Measurements from ENCODE around the gene LCOR. TPM values are rescaled to one million over a fixed set of nuclear protein-coding genes. Genes with fewer than 3 reads are reported as not detected.

The LCOR gene
- total and polyA plus RNA-seq, 9 of the 15 experiments (the other 6 are each of a cell fraction or from before 2014, with no cell fraction given): 3.6 to 25.2 (median 14.4) TPM

DNA sequence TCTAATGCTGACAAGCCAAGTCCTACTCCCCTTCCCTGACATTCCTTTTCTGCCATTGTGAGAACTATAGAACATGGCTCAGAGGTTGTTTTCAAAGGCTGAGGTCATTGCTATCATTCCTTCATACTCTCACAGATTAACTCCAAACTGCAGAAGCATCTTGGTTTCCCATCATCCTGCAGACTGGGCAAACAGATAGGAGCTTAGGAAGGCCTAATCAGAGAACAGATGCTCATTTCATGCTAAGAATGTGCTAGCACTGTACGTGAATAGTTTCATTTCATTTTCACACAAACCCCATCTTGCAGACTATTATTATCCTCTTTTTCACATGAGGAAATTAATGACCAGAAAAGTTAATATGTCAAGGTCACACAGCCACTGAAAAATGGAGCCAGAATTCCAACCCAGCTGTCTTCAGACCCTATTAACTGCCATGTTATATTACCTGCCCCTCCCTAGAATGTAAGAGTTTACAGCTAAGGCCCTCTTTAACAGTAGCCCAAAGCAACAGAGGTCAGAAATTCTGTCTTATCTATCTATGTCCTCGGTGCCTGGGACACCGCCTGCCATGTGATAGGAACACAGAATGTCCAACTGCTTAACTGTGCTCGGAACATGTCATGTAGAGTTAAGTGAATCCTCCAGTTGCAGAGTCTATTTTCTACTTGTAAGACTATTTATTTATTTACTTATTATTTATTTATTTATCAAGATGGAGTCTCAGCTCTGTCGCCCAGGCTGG is 2.9 kb upstream of the LCOR start (continued):
- TF ChIP-seq, protein P1, sequence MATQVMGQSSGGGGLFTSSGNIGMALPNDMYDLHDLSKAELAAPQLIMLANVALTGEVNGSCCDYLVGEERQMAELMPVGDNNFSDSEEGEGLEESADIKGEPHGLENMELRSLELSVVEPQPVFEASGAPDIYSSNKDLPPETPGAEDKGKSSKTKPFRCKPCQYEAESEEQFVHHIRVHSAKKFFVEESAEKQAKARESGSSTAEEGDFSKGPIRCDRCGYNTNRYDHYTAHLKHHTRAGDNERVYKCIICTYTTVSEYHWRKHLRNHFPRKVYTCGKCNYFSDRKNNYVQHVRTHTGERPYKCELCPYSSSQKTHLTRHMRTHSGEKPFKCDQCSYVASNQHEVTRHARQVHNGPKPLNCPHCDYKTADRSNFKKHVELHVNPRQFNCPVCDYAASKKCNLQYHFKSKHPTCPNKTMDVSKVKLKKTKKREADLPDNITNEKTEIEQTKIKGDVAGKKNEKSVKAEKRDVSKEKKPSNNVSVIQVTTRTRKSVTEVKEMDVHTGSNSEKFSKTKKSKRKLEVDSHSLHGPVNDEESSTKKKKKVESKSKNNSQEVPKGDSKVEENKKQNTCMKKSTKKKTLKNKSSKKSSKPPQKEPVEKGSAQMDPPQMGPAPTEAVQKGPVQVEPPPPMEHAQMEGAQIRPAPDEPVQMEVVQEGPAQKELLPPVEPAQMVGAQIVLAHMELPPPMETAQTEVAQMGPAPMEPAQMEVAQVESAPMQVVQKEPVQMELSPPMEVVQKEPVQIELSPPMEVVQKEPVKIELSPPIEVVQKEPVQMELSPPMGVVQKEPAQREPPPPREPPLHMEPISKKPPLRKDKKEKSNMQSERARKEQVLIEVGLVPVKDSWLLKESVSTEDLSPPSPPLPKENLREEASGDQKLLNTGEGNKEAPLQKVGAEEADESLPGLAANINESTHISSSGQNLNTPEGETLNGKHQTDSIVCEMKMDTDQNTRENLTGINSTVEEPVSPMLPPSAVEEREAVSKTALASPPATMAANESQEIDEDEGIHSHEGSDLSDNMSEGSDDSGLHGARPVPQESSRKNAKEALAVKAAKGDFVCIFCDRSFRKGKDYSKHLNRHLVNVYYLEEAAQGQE (IDR thresholded peaks at IDR 0.05; ENCODE audit: borderline replicate concordance): peak; percentile 25; the same call in 1 of the 2 replicates
- TF ChIP-seq, protein P1 (CRISPR knock-in tag; IDR thresholded peaks at IDR 0.05; ENCODE audit: low read depth): no peak
- TF ChIP-seq ZNF324 (CRISPR knock-in tag; IDR thresholded peaks at IDR 0.05) (no peak), HSF4 (CRISPR knock-in tag; IDR thresholded peaks at IDR 0.05; ENCODE audit: borderline replicate concordance) (0 out of 2 replicates have a peak, but pooled peaks have one; percentile 12), ZNF778 (CRISPR knock-in tag; IDR thresholded peaks at IDR 0.05) (no peak), ZNF79 (CRISPR knock-in tag; IDR thresholded peaks at IDR 0.05; ENCODE audit: low read depth) (no peak), HMBOX1 (IDR thresholded peaks at IDR 0.05) (no peak), IFI16 (CRISPR knock-in tag; IDR thresholded peaks at IDR 0.05) (no peak), RBM25 (IDR thresholded peaks at IDR 0.05; ENCODE audit: low read depth, low read length, severe bottlenecking) (no peak), TCF3 (CRISPR knock-in tag; IDR thresholded peaks at IDR 0.05) (peak; percentile 78), TRIM28 (IDR thresholded peaks at IDR 0.05) (no peak), NUFIP1 (IDR thresholded peaks at IDR 0.05; ENCODE audit: partially characterized antibody) (no peak), PCBP1 (IDR thresholded peaks at IDR 0.05; ENCODE audit: low read depth, low read length, poor library complexity, severe bottlenecking) (no peak), ZMIZ1 (IDR thresholded peaks at IDR 0.05; ENCODE audit: low read depth in 2 of 2, low read length in 2 of 2) (peak in 1 of 2 experiments; percentile 18; a peak in 1 of 4 replicates), SMARCC2 (IDR thresholded peaks at IDR 0.05; ENCODE audit: low read depth) (no peak), CREBBP (IDR thresholded peaks at IDR 0.05; ENCODE audit: low read depth, low read length) (no peak)
